GM18873 (cell line): Measurements from ENCODE around the gene UBE2R2.

Source experiments
- ATAC-seq: cut with Tn5 transposase; IDR thresholded peaks from one replicate; pipeline ENCODE4 v1.9.1; 2021; ENCODE audit warnings: mild to moderate bottlenecking, moderate library complexity, moderate number of reproducible peaks; ENCODE audit not compliant: unreplicated experiment, low FRiP score

UBE2R2 gene

DNA sequence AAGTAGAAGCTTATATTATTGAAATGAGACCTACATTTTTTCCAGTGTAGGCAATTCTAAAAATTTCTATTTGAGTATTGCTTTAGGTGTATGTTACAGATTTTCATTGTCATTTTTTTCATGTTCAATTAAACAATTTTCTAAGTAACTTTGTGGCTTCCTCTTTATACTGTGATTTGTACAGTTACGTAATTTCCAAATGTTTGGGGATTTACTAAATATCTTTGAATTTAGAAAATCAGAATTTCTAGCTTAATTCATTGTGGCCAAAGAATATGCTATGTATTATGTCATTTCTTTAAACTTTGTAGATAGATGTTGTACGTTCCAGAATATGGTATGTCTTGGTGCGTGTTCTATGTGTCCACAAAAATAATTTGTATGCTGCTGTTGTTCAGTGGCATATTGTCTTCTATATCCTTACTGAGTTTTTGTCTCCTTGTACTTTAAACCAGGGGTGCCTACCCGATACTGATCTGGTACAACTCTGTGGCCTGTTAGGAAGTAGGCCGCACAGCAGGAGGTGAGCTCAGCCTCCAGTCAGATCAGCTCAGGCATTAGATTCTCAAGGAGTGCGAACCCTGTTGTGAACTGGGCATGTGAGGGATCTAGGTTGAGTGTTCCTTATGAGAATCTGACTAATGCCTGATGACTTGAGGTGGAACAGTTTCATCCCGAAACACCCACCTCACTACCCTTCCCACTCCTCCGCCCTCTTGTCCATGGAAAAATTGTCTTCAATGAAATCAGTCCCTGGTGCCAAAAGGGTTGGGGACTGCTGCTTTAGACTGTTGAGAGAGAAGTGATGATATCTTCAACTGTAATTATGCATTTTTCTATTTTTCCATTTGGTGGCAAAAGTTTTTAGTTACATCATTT lies 63.5 kb downstream of the UBE2R2 start:
- ATAC-seq = no peak

DNA sequence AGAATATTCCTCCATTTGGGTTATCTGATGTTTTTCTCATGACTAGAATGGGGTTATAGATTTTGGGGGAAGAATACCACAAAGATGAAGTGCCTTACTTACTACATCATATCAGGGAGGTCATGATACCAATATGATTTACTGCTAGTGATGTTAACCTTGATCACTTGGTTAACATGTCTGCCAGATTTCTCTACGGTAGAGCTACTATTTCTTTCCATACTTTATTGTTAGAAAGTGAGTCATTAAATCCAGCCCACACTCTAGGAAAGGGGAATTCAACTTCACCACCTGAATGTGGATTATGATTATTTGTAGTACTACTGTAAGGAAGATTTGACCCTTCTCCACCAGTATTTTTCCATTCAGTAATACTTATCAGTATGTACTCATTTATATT lies 64.7 kb downstream of the UBE2R2 start:
- no peak for ATAC-seq

DNA sequence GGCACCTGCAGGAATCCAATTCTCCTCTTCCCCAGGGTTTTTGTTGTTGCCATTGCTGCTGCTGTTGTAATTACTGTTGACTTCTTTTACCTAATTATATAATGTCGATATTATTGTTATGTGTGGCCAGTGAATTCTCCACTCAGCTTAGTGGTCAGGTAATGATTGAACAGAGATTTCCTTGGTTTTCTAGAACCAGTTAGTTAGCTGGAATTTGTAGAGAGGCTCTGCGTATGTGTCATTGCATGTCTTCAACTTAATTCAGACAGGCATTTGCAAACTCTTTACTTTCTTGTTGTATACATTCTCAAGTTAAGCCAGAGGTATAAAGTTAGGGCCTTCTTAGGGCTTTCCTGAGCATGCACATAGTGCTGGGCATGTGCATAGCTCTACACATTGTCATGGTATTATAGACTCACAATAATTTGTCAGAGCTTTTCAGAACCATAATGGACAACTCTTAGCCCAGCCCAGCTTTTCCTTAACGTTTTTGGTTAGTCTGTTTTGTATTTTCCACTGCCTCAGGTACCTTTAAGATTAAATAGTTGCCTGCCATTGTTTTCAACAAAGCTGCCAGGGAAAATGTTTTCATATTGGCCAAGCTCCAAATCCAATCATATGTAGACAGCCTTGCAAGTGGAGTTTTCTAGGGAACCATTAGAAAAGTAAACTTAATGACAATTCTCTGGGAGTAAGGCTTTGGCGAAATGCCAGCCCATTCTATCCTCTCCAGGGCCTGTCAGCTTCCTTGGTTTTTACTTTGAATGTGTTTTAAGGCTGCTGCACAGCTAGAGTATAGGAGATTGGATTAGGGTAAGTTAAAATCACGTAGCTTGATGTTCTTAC lies 68.1 kb downstream of the UBE2R2 start:
- ATAC-seq = no peak

DNA sequence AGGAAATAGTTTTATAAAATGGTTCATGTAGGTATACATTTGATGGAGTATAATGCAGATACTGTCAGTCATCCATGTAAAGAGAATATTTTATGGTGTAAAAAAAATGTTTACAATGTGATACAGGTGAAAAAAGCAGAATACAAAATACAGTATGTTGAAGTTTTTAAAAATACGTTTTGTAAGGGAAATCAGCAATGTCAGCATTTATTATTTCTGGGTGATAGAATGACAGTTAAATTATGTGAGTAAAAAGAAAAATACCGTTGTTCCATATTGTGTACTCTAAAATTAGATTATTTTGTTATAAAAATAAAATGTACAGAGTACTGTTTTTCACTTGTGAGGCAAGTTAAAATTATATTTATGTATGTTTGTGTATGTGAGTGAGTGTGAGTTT lies 69.0 kb downstream of the UBE2R2 start:
- ATAC-seq = no peak

DNA sequence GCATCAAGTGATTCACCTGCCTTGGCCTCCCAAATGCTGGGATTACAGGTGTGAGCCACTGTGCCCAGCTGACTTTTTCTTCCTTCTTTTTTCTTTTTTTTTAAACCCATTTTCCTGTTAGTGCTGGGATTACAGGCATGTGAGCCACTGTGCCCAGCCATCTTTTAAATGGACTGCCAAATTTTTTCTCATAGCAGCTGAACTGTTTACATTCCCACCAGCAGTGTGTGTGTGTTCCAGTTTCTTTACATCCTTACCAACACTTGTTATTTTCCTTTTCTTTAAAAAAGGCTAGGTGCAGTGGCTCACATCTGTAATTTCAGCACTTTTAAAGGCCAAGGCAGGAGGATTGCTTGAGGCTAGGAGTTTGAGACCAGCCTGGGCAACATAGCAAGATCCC lies 76.9 kb downstream of the UBE2R2 start:
- no peak for ATAC-seq

DNA sequence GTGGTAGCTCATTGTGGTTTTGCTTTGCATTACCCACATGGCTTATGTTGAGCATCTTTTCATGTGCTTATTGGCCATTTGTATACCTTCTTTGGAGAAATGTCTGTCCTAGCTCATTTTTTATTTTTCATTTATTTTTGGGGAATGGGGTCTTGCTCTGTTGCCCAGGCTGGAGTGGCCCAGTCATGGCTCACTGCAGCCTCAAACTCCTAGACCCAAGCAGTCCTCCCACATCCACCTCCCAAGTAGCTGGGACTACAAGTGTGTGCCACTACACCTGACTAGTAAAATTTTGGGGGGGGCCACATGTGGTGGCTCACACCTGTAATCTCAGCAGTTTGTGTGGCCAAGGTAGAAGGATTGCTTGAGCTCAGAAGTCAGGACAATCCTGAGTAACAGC lies 77.4 kb downstream of the UBE2R2 start:
- ATAC-seq = no peak

DNA sequence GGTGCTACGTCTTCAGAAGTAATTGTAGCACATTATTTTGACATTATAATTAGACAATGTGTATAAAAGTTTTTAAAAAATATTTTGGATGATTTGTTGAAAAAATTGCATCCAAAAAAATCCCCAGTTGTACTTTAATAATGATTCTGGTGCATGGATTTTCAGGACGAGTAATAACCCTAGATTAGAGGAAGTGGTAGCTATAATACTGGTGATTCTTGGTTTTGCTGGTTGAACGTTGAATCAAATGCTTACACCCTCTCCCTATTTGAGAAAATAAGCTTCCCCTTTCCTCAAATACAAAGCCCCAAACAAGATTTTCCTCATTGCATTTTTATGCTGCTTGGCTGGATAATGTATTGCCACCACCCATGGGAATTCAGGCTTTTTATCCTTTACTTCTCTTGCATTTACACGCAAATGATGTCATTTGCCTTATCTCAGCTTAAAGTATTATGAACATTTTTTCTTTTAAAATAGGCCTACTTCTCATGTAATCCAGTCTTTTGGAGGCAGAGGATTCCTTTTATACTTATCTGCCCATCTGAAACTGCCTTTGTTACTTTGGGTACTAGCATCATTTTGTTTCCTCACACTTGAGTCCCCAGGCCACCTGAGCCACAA lies 86.3 kb downstream of the UBE2R2 start:
- no peak for ATAC-seq

DNA sequence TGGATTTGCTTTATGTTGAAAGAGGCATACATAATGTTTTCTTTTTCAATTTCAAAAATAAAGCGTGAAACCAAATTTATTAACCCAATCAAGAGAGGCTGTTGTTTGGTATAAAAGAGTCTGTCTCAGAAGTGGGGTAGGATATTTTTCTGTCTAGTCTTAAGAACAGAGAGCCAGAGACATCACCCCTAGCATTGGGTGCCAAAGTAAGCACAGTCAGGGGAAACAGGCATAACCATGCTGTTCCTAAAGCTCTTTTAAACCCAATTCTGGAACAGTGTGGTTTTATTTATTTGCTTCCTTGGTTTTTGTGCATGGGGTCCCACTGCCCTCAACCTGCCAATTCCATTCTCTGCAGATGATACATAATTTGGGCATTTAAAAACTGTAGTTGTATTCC lies 88.2 kb downstream of the UBE2R2 start:
- ATAC-seq = no peak

DNA sequence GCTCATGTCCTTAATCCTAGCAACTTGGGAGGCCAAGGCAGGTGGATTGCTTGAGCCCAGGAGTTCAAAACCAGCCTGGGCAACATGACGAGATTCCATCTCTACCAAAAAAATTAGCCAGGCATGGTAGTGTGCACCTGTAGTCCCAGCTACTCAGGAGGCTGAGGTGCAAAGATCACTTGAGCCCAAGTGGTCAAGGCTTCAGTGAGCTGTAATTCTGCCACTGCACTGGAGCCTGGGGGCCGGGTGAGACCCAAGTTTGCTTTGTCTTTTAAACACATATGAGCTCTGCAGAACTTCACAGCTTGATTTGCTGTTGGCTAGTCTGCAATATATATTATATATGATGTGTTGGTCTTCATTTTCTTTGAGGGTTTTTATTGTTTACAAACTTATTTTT lies 89.8 kb downstream of the UBE2R2 start:
- no peak for ATAC-seq

DNA sequence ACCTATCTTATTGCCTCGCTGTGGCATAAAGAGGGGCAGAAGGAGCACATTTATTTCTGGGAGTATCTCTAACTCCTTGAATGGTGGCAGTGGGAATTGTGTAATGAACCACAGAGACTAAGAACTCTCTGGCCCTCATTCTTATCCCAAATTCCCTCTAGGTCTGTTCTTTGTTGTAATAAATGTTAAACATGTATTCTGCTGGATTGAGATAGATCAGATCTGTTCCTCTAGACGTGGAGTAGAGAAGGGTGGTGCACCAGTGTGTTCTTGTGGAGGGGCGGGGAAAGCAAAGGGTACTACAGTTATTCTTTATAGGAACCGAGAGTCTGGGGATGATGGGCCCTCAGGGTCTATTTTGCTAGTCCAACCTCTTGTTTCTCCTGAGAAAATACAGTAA lies 90.4 kb downstream of the UBE2R2 start:
- no peak for ATAC-seq

DNA sequence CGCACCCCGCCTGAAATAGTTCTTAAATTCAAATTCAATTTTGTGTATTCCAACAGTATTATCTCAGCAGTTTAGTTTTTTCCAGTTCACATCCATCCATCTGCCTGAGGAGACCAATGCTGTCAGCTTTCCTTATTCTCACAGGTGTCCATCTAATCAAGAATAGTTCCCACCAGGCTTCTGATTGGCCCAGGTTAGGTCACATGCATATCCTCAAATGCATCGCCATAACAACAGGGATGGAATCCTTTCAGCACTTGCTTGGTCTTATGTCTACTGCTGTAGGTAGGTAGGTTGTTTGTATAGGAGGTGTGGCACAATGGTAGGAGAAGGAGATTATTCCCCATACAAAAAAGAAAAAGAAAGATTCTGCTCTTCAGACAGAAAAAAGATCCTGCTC lies 91.2 kb downstream of the UBE2R2 start:
- no peak for ATAC-seq

DNA sequence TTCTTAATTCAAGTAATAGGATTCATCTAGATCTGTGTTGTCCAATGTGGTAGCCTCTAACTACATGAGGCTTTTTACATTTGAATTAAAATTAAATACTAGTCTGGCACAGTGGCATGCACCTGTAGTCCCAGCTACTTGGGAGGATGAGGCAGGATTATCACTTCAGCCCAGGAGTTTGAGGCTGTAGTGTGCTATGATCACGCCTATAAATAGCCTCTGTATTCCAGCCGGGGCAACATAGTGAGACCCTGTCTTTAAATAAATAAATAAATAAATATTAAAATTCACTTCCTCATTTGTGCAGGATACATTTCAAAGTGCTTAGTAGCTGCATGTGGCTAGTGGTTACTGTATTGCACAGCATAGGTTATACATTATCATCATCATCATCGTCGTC lies 91.8 kb downstream of the UBE2R2 start:
- no peak for ATAC-seq

DNA sequence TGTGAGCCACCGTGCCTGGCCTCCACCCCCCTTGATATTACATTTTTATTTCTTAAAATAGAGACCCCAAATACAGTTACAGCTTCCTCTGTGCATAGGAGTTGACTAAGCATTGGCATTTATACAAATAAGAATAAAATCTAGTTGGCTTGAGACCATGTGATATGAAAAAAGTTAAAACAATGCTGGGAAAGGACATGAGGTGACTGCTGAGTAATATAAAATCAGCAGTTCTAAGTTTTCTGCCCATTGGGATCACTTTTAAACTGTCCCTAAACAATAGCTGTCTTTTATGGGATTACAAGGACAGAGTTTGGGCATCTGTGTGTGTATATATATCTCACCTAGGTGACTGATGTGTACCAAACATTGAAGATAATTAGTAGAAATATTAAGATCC lies 96.6 kb downstream of the UBE2R2 start:
- ATAC-seq = no peak

DNA sequence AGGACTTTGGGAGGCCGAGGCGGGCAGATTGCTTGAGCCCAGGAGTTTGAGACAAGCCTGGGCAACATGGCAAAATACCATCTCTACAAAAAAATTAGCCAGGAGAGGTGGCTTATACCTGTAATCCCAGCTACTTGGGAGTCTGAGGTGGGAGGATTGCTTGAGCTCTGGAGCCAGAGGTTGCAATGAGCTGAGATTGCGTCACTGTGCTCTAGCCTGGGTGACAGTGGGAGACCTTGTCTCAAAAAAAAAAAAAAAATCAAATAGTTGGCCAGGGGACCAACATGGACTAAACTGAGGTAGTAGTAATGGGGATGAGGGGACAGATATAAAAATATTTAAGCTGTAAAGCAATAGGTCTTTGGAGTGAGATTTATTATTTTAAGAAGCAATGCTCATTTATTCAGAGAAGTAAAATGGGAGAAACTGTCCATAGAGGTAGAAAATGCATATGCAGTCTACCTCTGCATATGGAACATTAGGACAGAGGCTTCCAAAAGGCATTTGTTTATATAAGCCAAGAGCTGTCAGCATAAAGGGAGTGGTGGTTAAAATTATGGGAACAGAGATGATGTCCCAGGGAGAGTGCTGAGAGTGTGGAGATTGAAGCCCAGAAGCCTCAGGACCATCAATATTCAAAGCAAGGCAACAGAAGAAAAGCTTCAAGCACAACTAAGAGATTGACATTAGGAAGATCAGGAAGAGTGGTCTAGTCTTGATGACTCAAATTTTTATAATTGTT lies 98.1 kb downstream of the UBE2R2 start:
- ATAC-seq = no peak

DNA sequence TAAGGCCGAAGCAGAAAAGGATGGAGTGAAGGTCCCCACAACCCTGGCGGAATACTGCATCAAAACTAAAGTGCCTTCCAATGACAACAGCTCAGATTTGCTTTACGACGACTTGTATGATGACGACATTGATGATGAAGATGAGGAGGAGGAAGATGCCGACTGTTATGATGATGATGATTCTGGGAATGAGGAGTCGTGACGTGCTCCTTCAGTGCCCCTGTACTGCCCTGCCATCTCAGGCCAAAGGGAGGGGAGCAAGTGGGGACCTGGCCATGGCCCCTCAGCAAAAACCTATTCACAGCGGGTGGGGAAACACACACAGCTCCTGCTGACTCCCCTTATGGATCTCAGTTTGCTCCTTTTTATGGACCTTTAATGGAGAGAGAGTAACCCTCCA lies 100.1 kb downstream of the UBE2R2 start:
- ATAC-seq = no peak

DNA sequence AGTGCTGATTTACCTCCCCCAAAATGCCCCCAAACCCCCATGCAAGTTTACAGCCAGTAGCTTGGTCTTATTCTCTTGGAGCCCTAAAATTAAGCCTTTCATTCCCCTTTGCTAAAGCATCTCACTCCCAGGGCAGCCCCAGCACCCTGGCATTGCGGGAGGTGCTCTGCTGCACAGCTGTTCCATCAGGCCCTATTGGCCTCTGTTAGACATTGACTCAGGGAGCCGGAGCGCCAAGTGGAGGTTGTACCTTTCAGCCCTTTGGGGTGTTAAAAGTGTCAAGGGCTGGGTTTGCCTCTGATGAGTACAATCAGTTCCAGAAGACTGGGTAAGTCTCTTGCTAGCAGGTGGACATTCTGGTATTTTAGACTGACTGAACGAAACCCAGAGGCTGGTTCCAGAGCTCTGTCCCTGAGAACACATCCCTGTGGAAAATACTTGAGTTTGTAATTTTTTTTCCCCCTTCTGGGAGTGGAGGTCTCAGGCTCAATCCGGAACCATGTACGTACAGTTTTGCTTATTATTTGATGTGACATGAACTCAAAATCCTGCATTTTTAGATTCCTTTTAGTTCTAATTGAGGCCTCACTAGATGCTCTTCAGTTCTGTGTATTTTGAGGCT lies 102.4 kb downstream of the UBE2R2 start:
- ATAC-seq = no peak

DNA sequence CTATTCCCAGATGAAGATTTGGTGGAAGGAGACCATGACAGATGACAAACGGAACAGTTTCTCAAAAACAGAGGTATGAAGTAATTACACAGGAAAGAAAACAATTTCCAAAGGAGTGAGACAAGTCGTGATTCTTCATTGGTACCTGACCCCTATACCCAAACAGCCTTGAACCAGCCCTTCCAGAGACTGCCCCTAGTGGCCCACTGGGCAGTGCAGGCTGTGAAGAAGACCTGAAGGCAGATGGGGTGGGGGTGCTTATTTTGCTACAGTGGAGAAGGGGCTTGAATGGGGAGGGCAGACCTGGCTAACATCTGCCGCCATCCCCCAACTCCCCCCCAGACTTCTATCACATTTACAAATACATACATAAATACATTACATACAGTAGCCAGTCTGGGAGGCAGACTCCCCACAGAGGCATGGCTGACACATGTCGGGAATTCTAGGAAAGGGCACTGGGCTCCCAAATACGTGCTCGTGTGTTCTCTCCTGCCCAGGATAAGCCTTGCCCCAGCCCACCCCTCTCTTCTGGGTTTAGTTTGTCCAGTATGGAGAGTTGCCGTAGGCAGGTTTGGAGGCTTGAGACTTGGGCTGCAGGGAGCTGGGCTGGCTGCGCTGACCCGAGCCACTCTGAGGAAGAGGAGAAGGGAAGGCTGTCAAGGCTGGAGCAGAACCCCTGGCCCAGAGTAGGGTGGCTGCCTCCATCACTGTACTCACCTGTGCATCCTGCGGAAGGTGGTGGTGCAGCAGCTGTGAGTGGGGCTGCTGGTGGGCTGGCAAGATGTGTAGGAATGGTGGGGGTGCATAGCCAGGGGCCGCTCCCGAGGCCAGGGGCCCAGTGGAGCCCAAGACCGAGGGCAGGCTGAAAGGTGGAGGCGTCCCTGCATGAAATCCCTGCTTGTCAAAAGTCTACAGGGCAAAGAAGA lies 105.3 kb downstream of the UBE2R2 start:
- no peak for ATAC-seq

DNA sequence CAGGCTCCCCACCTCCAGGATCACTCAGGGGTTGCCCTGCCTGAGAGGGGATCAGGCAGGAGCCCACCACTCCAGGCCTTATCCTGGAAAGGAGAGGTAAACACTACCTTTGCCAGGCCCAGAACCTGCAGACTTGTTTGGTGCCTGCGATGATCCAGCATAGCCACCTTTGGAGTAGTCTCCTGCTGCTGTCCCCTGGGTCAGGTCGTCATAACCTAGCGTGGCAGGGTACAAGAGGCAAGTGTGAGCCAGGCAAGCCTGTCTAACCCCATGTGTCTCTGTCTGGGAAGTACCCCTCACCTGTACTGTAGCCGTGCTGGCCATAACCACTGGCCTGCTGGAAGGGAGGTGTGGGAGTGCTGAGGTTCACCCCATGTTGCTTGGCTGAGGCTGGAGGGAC lies 106.1 kb downstream of the UBE2R2 start:
- ATAC-seq = no peak
